Vagina (tissue), 2 donors: ENCODE results near the gene CUBN. TPM values are rescaled to one million over a fixed set of nuclear protein-coding genes. Genes with fewer than 3 reads are reported as not detected.

Experiments
- DNase-seq, 2 donors: peaks; one replicate each; pipeline ENCODE4 v3.0.0-alpha.2; 2017; ENCODE audit errors: extremely low spot score in 2 of 2
- H3K27ac ChIP-seq: fragments of 200-600 bp; sonication (generic); one replicate; pipeline ENCODE4 v1.5.1; 2019
- H3K27me3 ChIP-seq: fragments of 200-600 bp; sonication (generic); one replicate; pipeline ENCODE4 v1.5.1; 2019
- H3K36me3 ChIP-seq, 2 donors: fragments of 200-600 bp; sonication (generic); one replicate each; pipeline ENCODE4 v1.5.1; 2017 to 2019
- H3K4me1 ChIP-seq: fragments of 200-600 bp; sonication (generic); one replicate; pipeline ENCODE4 v1.5.1; 2019
- H3K4me3 ChIP-seq, 2 donors: fragments of 200-600 bp; sonication (generic); 1 replicate in 1 of 2; 2 replicates in 1 of 2; pipeline ENCODE4 v1.5.1; 2016 to 2019
- H3K9me3 ChIP-seq: fragments of 200-600 bp; sonication (generic); one replicate; pipeline ENCODE4 v1.5.1; 2019
- POLR2A ChIP-seq, 2 donors: fragments of 450-650 bp; IDR thresholded peaks; one replicate each; pipeline ENCODE4 v1.6.1; 2017; ENCODE audit warnings: antibody characterized with exemption in 2 of 2, mild to moderate bottlenecking in 2 of 2, moderate library complexity in 2 of 2
- POLR2AphosphoS5 ChIP-seq, 2 donors: sonication (generic); formaldehyde crosslinking; IDR thresholded peaks; one replicate each; pipeline ENCODE4 v1.9.0; 2017; ENCODE audit warnings: antibody characterized with exemption in 2 of 2, mild to moderate bottlenecking in 2 of 2, low read depth in 1 of 2; ENCODE audit not compliant: insufficient read depth in 1 of 2
- intact Hi-C: fragments of 100-400 bp; cut with DNase I; formaldehyde crosslinking; loops from one replicate; pipeline ENCODE4 v1.15.1; 2023
- total RNA-seq: library from RNA; depleted of rRNA; stranded (reverse); fragments of >200 nt; gene quantifications from one replicate; pipeline ENCODE4 v1.2.3, GENCODE V29; 2016
- TF ChIP-seq, protein P1 (sequence below), 3 experiments: fragments of 450-650 bp in 2 of 3; fragments of 200-600 bp in 1 of 3; sonication (generic) in 1 of 3; IDR thresholded peaks; one replicate each; pipeline ENCODE4 v1.5.1; 2017 to 2019; ENCODE audit warnings: antibody characterized with exemption in 3 of 3, mild to moderate bottlenecking in 2 of 3, moderate library complexity in 2 of 3

CUBN gene
- total RNA-seq, 1 donor from 2014 or later: 4.4 TPM

DNA sequence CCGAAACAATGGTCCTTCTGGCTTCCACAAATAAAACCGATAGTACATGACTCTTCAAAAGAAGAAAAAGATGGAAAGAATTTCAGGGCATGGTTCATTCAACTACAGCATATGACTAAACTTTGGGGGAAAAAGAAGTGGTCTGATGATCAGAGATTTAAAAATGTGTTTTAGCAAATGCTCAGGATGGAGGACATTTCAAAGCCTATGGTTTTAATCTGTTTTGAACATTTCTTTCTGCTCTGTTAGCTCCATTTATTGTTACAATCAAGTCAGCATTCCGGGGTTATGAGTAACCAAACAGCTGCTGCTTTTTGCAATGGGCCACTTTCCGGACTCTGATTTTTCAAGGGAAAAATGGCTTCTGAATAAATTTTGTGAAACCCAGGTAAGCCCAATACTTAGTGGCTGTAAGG is 142.4 kb downstream of the CUBN start:
- H3K27me3 ChIP-seq: no peaks in the 10 kb centered on the region
- H3K9me3 ChIP-seq: no peaks in the 10 kb centered on the region
- H3K27ac ChIP-seq: peak overlapping the region; percentile 73
- no peak for DNase-seq
- no peaks in the 10 kb centered on the region for H3K36me3 ChIP-seq
- TF ChIP-seq, protein P1, sequence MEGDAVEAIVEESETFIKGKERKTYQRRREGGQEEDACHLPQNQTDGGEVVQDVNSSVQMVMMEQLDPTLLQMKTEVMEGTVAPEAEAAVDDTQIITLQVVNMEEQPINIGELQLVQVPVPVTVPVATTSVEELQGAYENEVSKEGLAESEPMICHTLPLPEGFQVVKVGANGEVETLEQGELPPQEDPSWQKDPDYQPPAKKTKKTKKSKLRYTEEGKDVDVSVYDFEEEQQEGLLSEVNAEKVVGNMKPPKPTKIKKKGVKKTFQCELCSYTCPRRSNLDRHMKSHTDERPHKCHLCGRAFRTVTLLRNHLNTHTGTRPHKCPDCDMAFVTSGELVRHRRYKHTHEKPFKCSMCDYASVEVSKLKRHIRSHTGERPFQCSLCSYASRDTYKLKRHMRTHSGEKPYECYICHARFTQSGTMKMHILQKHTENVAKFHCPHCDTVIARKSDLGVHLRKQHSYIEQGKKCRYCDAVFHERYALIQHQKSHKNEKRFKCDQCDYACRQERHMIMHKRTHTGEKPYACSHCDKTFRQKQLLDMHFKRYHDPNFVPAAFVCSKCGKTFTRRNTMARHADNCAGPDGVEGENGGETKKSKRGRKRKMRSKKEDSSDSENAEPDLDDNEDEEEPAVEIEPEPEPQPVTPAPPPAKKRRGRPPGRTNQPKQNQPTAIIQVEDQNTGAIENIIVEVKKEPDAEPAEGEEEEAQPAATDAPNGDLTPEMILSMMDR (IDR thresholded peaks at IDR 0.05): no peak
- TF ChIP-seq POLR2AphosphoS5 (IDR thresholded peaks at IDR 0.05; ENCODE audit: insufficient read depth in 1 of 2, low read depth in 1 of 2) (no peak), POLR2A (IDR thresholded peaks at IDR 0.05) (no peak)
- peaks cover 27% of the 10 kb centered on the region for H3K4me1 ChIP-seq
- H3K4me3 ChIP-seq: no peak overlapping the region
- intact Hi-C loops: no loop called here

DNA sequence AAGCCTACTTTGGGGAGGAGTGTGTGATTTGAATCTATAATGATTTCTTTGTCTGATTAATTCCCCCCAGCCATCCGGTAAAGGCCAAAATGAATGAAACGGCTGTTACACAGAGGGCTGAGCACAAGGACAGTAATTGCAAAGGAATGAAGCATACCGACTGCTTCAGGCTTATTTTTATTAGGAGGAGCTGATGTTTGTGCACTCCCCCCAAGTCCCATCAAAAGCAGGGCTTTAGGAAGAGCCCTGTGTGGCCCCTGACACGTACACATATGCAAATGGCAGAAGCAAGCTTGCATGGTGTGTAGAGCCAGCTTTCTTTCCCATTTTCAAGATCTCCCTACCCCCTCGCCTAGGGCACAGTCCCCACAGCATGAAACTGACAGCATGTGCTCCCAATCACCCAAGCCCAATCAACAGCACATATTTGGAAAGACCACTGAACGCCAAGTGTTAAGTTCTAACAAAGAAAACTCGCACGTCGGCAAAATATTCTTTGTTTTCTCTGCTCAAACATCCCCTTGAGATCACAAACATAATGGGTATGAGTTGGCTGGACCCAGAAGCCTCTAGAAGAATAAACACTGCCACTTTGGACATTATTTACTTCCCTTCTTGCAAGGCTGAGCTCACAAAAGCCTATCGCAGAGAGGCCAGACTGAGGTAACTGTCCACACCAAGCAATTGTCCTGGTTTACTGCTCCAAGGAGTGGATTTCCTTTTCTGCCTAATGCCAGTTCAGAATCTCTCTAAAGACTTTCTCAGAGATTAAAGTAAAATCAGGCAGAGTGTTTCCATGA is 143.0 kb downstream of the CUBN start:
- no peak for DNase-seq
- intact Hi-C loops: no loop called here
- Histone ChIP-seq H3K9me3 (no peaks in the 10 kb centered on the region), H3K4me1 (peaks cover 27% of the 10 kb centered on the region), H3K4me3 (no peak overlapping the region), H3K36me3 (no peaks in the 10 kb centered on the region), H3K27ac (peak overlapping the region; percentile 73), H3K27me3 (no peaks in the 10 kb centered on the region)
- TF ChIP-seq POLR2A (IDR thresholded peaks at IDR 0.05) (no peak), POLR2AphosphoS5 (IDR thresholded peaks at IDR 0.05; ENCODE audit: insufficient read depth in 1 of 2, low read depth in 1 of 2) (peak in 1 of 2 donors; percentile 11)

DNA sequence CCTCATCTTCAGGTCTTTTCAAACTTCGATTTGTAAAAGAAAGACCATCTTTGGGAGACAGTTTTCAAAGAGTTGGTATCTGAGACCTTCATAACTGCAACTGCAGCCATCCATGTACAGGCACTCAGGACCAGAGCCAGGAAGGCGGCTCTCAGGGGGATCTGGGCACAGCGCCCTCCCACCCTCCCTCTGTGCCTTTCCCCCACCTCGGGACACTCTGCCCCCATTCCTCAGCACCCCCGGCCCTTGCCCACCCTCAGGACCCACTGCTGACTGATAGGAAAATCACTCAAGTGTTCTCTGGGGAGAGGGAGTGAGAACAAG is 143.6 kb downstream of the CUBN start:
- Histone ChIP-seq H3K9me3 (no peaks in the 10 kb centered on the region), H3K4me3 (no peak overlapping the region), H3K27me3 (no peaks in the 10 kb centered on the region), H3K27ac (peak overlapping the region; percentile 73), H3K36me3 (no peaks in the 10 kb centered on the region), H3K4me1 (peaks cover 27% of the 10 kb centered on the region)
- intact Hi-C loops: no loop called here
- DNase-seq: no peak
- TF ChIP-seq, protein P1 (IDR thresholded peaks at IDR 0.05): no peak
- no peak for TF ChIP-seq POLR2A (IDR thresholded peaks at IDR 0.05)
- no peak for TF ChIP-seq POLR2AphosphoS5 (IDR thresholded peaks at IDR 0.05; ENCODE audit: insufficient read depth in 1 of 2, low read depth in 1 of 2)

DNA sequence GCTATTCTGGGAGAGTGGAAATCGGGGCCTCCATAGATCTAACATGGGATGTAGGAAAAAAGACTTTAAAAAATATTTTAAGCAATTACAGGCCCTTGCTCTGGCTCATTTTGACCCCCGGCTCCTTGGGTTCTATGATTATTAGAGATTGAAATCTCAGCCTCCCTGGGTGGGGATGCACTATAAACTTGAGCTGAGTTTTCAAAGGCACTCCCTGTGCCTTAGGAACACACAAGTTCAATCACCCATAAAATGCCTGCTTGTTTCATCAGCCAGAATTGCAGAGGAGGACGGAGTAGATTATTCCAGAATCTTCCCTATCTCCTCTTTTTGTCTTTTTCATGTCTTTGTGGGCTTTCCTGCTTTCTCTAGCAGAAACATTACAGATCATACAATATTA is 145.4 kb downstream of the CUBN start:
- TF ChIP-seq POLR2AphosphoS5 (IDR thresholded peaks at IDR 0.05; ENCODE audit: insufficient read depth in 1 of 2, low read depth in 1 of 2): no peak
- no peak for TF ChIP-seq POLR2A (IDR thresholded peaks at IDR 0.05)
- TF ChIP-seq, protein P1 (IDR thresholded peaks at IDR 0.05): no peak
- intact Hi-C loops: no loop called here
- no peak overlapping the region for H3K4me3 ChIP-seq
- H3K36me3 ChIP-seq: no peaks in the 10 kb centered on the region
- H3K4me1 ChIP-seq: peaks cover 27% of the 10 kb centered on the region
- no peaks in the 10 kb centered on the region for H3K27me3 ChIP-seq
- no peaks in the 10 kb centered on the region for H3K9me3 ChIP-seq
- H3K27ac ChIP-seq: no peak overlapping the region
- DNase-seq: no peak

DNA sequence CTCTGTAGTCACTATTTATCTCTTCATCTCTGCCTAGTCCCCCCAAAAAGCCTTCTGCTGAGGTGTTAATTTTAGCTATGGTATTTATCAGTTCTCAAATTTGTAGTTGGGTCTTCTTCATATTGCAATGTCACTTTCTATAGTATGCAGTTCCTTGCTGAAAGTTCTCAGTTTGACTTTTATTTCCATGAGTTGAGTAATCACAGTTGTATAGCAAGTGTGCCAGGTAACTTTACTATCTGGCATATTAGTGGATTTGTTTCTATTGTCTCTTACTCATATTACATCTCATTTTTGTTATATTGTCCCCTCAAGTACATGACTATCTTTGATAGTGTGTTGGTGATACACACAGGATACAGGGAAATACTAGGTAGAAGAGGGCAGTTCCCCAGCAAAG is 152.8 kb downstream of the CUBN start:
- intact Hi-C loops: no loop called here
- no peak overlapping the region for H3K27ac ChIP-seq
- H3K27me3 ChIP-seq: no peaks in the 10 kb centered on the region
- no peak for DNase-seq
- H3K36me3 ChIP-seq: no peaks in the 10 kb centered on the region
- TF ChIP-seq POLR2AphosphoS5 (IDR thresholded peaks at IDR 0.05; ENCODE audit: insufficient read depth in 1 of 2, low read depth in 1 of 2) (no peak), POLR2A (IDR thresholded peaks at IDR 0.05) (no peak)
- TF ChIP-seq, protein P1 (IDR thresholded peaks at IDR 0.05): no peak
- H3K4me3 ChIP-seq: no peak overlapping the region
- H3K4me1 ChIP-seq: no peaks in the 10 kb centered on the region
- no peaks in the 10 kb centered on the region for H3K9me3 ChIP-seq
